ENCODE results near the gene BPHL.
"Not testable (repeated sequence)": the region's sequence is repeated elsewhere in the genome, so short reads cannot be mapped to it uniquely, and the experiment has no call there.

Gene BPHL

DNA sequence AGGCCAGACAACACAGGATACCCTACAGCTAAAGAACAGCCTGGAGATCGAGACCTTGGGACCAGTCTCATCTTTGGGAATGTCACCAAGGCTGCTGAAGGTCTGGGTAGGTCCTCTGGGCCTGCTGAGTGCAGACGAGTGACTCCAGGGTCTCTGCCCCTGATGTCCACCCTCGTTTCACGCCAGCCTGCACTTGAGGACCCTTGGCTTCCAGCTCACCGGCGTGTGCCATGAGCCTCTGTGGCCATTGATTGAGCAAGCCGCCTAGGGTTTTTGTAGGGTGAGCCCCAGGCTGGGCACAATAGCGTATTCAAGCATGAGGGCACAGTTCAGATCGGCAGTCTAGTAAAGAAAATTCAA is 4.3 kb downstream of the BPHL start:
- DNase-seq (ENCODE audit: low spot score): no peak

DNA sequence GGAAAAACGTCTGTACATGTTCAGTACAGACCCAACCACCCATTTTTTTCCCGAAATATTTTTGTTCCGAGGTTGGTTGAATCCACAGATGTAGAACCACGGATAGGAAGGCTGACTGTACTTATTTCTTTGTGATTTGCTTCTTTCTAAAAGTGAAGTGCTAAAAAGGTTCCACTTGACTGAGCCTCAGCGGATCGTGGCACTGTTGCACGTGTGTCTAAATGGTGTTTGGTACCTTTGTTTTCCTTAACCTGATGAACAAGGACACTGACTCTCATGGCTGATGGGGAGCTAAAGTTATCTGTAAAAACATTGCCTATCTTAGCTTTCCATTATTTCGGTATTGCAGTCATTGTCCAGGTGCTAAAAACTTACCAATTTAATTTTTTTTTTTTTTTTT is 6.2 kb downstream of the BPHL start:
- no peak for DNase-seq (ENCODE audit: low spot score)

DNA sequence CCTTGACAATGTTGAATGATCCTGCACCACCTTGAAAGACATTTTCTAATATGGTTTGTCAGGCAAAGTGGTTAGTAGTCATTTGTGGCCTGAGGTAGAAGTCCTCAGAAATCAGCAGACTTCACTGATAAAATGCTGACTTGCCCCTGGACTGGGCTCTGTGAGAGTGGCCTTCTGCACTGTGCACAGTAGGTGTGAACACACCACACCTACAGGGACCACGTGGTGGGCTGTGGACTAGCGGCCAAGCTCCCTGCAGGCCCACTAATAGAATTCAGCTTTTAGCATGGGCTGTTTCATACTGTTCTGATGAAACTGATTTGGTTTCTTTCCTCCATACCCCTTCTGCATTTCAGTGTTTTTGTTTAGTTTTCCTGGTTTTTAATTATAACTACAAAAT is 7.3 kb downstream of the BPHL start:
- no peak for DNase-seq (ENCODE audit: low spot score)

DNA sequence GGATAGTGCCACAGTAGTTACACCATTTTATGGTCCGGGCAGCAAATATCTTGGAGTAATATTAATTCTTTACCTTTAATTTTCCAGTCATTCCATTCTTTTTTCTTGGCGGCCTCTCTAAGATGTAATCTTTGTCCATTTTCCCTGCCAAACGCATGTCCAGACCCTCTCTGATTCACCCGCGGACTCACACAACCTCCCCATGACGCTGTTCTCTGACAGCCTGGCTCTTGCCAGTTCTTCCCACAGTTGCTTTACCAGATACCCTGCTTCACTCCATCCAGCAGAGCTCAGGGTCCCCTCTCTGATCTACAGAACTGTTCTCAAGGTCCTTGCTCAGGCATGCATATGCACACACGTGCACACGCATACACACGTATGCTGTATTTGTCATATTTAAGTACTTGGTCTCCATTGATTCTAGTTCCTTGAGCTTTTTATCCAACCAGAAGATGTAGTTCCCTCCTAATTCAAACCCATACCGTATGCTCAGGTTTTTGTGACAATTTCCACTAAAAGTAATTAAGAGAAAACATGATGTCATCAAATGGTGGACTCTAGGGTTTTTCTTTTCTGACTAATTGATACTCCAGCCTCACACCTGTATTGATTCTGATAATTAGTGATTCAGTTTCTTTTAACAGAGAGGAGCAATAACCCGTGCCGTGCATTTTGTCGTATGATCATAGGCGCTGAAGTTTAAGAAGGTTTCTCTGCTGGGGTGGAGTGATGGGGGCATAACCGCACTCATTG is 10.0 kb downstream of the BPHL start:
- no peak for DNase-seq (ENCODE audit: low spot score)

DNA sequence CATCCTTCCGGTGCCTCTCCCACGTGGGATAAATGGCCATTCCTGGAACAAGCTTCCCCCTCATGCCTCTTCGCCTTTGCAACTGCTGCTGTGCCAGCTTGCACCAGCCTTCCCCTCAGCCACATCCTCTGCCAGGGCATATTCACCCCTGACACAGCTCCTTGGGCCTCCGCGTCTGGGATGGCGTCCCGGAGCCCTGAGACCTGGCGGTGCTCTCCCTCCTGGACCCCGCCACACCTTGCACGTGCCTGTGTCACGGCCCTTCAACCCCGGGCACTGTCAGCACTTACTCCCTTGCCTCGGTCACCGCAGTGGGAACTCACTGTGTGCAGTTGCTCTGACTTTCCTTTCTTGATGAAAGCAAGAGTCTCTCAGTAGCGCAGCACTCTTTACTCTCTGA is 13.2 kb downstream of the BPHL start:
- DNase-seq (ENCODE audit: low spot score): no peak

DNA sequence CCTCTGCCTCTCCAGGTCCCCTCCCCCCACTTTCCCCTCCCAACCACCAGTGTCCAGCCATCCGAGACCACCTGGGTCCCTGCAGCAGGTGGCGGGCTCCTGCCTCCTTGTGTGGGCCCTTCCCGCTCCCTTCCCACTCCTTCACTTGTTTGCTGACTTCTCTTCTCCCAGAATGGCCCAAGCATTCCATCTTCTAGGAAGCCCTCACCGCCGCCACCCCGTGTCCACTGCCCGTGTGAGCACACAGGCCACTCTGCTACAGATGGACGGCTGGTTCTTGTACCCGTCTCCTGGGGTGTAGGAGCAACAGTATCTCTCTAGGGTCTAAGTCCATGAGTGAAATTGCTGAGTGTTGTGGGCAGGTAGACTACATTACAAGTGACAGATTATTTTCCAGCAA is 15.0 kb downstream of the BPHL start:
- DNase-seq (ENCODE audit: low spot score): no peak

DNA sequence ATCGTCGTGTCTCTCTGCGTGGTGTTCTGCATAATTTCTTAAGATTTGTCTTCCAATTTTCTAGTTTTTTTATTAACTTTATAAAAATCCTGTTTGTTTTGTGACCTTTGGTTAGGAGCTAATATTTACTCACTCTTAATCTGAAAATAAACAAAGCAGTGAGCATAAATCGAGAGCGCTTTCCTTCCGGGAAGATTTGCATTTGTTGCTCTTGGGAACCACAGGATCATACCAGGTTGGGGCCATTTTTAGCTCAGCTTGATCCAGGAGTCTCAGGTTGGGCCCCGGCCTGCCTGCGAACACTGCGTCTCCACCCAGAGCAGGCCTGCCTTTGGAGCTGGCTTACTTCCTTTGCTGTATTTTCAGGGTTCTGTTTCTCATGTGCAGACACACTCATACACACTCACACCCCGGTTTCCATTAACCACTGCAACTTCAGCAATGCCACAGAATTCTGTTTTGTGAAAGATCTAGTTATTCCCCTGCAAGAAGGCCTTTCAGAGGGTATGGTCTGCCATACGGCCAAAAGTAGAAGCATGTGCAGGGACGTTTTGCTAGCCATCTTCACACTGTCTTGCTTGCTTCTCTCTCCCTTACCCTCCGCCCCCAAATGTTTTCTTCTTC is 17.3 kb downstream of the BPHL start:
- DNase-seq (ENCODE audit: low spot score): no peak

DNA sequence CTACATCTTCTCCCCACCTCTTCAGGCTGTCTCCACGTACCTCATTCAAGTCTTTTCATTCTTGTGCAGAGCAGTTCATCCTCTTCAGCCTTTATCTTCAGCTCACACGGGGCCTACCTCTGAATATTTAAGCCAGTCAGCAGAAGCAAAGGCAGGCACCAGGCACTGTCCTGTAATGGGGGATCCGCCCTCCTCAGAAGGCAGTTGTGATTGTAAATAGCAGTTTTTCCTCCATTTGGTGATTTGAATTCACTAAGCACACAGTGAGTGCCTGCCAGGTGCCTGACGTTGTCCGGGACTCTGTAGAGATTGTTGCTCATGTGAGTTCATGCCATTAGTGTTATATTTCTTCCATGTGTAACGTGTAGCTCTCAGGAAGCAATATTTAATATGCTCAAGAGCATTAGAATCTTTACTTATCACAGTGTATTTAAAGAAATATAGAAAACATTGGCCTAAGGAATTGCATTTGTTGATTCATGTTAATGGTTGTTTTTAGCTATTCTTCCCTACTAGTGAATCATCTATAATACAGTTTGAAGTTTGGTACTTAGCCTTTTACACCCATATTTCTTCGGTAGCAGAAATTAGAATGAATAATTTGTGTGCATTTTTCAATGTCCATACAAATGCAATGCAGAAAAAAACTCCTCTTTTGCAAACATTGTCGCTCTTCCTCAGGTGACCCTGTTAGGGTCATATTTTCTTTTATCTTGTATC is 17.9 kb downstream of the BPHL start:
- no peak for DNase-seq (ENCODE audit: low spot score)

DNA sequence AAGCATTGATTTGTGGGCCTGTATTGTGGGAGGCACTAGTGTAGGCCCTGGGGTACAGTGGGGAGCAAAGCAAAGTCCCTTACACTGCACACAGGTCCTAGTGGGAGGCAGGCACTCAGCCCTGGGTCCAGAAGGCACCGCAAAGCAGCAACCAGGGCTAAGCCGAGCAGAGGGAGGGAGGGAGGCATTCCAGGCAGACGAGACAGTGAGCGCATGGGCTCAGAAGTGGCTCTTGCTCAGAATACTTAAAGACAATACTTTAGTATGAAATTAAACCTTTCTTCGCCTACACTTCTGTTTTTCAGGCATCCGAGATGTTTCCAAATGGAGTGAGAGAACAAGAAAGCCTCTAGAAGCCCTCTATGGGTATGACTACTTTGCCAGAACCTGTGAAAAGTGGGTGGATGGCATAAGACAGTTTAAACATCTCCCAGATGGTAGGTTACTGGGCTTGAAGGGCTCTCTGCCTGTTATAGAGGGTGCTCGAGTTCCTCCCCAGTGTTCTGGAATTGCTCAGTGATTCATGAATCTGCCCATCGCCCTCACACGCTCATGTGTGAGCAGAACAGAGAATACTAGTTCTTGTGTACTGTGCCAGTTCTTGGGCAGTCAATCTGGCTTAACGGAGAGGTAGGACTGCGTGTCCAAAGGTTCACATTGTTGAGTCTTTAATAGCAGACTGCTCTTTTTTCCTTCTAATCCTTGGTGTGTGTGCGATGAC is 18.7 kb downstream of the BPHL start:
- DNase-seq (ENCODE audit: low spot score): no peak

DNA sequence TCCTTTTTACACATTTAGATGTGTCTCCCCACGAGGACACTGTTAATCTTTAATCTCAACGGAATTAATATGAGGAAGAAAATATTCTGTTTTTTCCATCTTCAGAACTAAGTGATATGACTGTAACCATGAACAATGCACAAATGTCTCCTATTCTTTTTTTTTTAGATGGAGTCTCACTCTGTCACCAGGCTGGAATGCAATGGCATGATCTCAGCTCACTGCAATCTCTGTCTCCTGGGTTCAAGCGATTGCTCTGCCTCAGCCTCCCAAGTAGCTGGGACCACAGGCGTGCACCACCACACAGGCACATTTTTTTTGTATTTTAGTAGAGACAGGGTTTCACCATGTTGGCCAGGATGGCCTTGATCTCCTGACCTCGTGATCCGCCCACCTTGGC is 19.4 kb downstream of the BPHL start:
- DNase-seq (ENCODE audit: low spot score): not testable (repeated sequence)

DNA sequence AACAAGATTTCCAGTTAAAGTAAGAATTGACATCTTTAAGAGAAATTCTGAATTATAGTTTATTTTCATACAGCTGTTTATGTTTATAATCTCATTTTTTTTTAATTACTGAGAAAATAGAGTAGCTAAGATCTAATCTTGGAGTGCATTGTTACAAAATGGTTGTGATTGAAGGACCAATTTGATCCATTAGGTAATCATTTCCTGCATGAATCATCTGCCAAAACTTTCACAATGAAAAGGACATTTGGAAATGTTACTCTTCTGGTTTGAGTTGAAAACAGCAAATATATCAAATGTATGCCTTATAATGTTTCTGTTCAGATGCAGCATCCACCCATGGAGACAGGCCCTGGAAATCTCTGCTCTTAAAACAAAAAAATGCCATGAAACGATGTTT is 19.8 kb downstream of the BPHL start:
- DNase-seq (ENCODE audit: low spot score): no peak

DNA sequence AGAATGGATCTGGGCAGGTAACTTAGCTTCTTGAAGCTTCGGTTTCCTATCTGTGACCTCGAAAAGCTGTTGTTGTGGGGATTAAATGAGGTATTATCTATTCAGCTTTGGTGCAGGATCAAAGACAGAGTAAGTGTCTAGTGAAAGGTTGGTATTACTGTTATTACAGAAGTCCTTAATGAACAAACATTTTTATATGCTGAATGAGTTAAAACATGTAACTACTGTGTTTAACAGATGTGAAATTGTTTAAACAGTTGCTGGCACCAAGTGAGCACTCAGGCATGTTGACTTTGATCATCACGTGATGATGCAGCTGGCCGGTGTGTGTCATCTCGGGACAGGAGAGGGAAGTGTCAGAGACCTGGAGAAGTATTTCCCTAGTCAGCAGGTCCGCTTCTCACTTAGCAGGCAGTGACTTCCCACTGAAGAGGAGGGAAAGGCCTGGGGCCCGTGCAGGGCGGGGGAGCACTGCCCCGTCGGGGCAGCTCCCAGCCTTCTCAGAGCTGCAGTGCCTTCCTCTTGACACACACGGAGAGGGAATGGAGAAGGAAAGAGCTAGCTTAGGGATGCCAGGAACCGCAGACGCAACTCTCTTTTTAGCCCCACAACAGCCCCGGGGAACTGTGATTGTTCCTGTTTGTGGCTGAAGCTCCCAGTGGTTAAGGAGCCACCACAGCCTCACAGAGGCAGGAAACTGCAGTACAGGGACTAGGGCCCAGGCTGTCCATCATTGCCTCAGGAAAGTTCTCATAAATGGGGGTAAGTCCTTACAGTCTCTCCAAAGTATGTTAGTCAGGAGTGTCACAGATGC is 20.8 kb downstream of the BPHL start:
- peak; percentile 26 for DNase-seq (ENCODE audit: low spot score)

DNA sequence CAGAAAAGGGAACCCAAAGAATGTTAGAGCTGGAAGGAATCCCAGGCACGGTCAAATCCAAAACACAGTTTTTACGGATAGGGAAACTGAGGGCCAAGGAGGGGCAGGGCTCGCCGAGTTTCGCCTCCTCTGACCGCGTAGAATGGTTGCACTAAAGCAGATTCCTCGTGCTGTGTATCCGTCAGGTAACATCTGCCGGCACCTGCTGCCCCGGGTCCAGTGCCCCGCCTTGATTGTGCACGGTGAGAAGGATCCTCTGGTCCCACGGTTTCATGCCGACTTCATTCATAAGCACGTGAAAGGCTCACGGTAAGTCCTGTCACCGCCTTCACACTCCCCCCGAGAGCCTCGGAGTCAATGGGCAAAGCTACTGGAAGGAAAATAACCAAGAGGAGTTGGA is 21.7 kb downstream of the BPHL start:
- DNase-seq (ENCODE audit: low spot score): no peak

DNA sequence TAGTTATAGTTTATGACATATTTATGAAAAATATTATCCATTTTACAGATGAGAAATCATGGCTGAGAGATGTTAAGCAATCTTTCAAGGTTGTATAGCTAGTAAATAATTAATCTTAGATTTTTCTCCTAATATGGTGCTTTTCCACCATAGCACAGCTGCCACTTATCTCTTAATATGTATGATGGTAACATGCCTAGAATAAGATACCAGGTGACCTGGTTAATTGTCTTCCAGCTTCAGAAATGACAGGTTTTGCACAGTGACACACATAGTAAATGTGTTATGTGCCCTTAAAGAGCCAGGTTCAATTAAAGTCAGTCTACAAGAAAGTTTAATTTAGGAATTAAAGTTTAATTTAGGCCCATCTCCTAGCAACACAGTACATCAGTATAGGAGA is 24.0 kb downstream of the BPHL start:
- DNase-seq (ENCODE audit: low spot score): no peak

DNA sequence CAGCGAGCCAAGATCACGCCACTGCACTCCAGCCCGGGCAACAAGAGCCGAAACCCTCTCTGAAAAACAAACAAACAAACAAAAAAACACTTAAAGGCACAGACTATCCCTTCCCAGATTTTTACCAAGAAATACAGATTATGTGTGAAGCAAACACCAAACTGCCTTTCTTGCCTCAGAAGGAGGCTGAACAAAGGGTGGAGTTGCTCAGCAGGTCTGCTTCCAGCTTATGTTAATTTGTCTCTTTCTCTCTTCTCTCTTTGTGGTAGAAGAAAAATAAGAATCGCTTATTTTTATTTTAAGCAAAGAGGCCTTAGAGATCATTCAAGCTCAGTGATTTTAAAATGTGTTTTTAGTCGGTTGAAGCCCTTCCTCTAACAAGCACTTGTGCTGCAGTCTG is 24.6 kb downstream of the BPHL start:
- no peak for DNase-seq (ENCODE audit: low spot score)

DNA sequence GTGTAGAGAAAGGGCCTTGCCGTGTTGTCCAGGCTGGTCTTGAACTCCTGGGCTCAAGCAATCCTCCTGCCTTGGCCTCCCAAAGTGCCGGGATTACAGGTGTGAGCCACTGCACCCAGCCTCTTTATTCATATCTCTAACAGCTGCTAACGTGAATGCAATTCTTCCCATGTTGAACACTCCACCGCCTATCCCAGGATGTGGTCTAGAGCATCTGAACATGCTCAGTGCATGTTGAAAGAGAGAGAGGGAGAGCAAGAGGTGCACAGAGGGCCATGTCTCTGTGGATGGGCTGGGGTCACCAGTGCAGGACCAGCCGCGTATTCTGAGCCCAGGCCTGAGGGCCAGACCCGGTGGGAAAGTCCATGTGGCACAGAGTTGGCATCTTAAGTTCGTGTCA is 26.1 kb downstream of the BPHL start:
- no peak for DNase-seq (ENCODE audit: low spot score)

DNA sequence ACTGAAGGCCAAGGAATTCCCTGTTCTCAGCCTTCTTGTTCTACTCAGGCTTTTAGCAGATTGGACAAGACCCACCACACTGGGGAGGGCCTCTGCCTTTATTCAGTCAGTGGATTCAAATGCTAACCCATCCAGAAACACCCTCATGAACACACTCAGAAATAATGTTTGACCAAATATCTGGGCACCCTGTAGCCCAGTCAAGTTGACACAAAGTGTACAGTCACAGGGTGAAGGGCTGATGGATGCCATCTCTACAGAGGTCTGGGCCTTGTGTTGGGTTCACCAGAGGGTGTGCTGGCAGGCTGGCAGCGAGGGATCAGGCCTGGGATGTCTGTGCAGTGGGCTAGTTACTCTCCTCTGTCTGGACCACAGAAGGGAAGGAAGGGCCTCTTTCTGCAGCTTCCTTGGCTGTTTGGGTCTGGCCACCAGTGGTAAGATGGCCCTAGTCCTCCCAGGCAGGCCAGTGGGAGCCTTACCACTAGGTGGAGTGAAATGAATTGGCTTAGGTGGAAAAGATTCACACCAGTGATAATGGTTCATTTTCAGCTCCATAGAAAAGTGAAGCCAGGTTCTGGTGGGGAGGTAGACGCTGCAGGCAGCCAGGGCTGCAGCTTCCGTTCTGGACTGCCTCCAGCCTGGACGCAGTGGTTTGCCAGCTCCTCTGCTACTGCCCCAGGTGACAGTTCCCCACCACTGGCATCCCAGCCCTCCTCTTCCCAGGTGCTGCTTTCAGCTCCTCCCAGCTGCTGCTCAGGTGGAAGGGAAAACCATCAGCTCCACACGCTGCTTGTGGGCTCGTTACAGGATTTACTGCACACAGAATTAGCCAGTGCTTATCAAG is 29.6 kb downstream of the BPHL start:
- no peak for DNase-seq (ENCODE audit: low spot score)

DNA sequence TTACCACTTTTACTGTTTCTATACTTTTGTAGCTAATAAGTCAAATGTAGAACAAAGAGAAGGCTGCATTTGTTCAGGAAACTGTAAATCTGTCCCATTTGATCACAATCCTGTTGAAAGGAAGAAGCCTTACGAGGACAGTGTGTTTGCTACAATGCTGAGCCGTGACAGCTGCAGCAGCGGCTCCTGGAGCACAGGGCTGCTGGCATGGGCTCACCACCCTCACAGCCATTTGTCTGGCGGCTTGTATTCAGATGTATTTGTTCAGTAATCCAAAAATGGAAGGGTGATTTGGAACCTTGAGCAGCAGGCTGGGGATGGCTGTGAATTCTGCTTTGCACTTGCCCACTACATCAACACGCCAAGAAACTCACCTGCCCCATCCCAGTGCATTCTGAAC is 33.2 kb downstream of the BPHL start:
- DNase-seq (ENCODE audit: low spot score): no peak

DNA sequence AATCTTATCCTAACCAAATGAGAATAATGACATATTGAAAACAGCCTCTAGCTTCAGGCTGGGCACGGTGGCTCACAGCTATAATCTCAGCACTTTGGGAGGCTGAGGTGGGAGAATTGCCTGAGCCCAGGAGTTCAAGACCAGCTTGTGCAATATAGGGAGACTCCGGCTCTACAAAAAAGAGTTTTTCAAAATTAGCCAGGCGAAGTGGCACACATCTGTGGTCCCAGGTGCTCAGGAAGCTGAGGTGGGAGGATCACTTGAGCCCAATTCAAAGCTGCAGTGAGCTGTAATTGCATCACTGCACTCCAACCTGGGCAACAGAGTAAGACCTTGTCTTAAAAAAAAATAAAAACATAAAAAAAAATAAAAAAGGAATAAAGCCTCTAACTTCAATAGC is 34.2 kb downstream of the BPHL start:
- DNase-seq (ENCODE audit: low spot score): no peak

DNA sequence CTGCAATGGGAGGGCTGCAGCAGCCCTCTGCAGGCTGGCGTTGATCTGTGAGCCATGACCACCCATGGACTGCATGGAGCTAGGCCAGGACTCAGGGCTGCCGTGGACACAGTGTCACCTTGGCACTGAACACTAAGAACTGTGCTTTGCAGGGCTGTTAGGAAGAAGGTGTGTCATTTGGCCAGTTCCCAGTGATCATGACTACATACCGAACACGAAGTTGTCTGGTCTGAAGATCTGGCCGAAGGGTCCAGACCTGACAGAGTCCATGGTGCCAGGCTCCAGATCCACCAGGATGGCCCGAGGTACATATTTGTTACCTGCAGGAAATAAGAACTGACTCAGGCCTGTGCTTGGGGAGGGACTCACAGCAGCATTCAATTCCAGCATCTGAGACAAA is 36.9 kb downstream of the BPHL start:
- DNase-seq (ENCODE audit: low spot score): not testable (repeated sequence)
